Measurements from ENCODE around the gene CDKAL1. TPM values are rescaled to one million over a fixed set of nuclear protein-coding genes. Genes with fewer than 3 reads are reported as not detected.

Gene CDKAL1
- total and polyA plus RNA-seq, 4 donors = 2.0 to 12.9 (median 6.7) TPM

- Histone ChIP-seq H3K36me3 (ENCODE audit: control insufficient read depth in 4 of 4, insufficient read depth in 3 of 4, low read depth in 1 of 4, low read length in 3 of 4) (no peaks in the 10 kb centered on the region), H3K4me3 (ENCODE audit: low read depth in 1 of 3, low read length in 3 of 3) (no peak overlapping the region), H3K9ac (ENCODE audit: low read depth in 1 of 2, low read length in 2 of 2) (no peak overlapping the region), H3K27me3 (ENCODE audit: control insufficient read depth in 4 of 4, insufficient read depth in 4 of 4, low read length in 3 of 4) (no peaks in the 10 kb centered on the region), H3K27ac (ENCODE audit: low read depth in 1 of 2, low read length in 2 of 2) (no peak overlapping the region), H3K4me1 (ENCODE audit: control insufficient read depth in 4 of 4, insufficient read depth in 4 of 4, low read length in 3 of 4) (no peaks in the 10 kb centered on the region), H3K9me3 (ENCODE audit: control insufficient read depth in 4 of 4, low read length in 3 of 4) (no peaks in the 10 kb centered on the region)
- TF ChIP-seq REST (IDR thresholded peaks at IDR 0.05) (no peak), RXRA (IDR thresholded peaks at IDR 0.05) (no peak), NR2F2 (IDR thresholded peaks at IDR 0.05) (no peak), RAD21 (IDR thresholded peaks at IDR 0.05) (no peak), HNF4A (conservative IDR thresholded peaks at IDR 0.05) (no peak), TAF1 (conservative IDR thresholded peaks at IDR 0.05) (no peak), YY1 (IDR thresholded peaks at IDR 0.05) (no peak), FOXA2 (IDR thresholded peaks at IDR 0.05) (no peak), SP1 (IDR thresholded peaks at IDR 0.05) (no peak), HNF4G (IDR thresholded peaks at IDR 0.05) (no peak), EGR1 (IDR thresholded peaks at IDR 0.05; ENCODE audit: low read depth in 2 of 2) (no peak), FOXA1 (IDR thresholded peaks at IDR 0.05) (no peak), GABPA (IDR thresholded peaks at IDR 0.05 in 1 of 2, conservative IDR thresholded peaks at IDR 0.05 in 1 of 2) (no peak), JUND (IDR thresholded peaks at IDR 0.05) (no peak)
- TF ChIP-seq, protein P1, sequence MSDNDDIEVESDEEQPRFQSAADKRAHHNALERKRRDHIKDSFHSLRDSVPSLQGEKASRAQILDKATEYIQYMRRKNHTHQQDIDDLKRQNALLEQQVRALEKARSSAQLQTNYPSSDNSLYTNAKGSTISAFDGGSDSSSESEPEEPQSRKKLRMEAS (IDR thresholded peaks at IDR 0.05) = no peak
- TF ChIP-seq, protein P2, sequence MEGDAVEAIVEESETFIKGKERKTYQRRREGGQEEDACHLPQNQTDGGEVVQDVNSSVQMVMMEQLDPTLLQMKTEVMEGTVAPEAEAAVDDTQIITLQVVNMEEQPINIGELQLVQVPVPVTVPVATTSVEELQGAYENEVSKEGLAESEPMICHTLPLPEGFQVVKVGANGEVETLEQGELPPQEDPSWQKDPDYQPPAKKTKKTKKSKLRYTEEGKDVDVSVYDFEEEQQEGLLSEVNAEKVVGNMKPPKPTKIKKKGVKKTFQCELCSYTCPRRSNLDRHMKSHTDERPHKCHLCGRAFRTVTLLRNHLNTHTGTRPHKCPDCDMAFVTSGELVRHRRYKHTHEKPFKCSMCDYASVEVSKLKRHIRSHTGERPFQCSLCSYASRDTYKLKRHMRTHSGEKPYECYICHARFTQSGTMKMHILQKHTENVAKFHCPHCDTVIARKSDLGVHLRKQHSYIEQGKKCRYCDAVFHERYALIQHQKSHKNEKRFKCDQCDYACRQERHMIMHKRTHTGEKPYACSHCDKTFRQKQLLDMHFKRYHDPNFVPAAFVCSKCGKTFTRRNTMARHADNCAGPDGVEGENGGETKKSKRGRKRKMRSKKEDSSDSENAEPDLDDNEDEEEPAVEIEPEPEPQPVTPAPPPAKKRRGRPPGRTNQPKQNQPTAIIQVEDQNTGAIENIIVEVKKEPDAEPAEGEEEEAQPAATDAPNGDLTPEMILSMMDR (IDR thresholded peaks at IDR 0.05; ENCODE audit: low read depth, low read length, missing input control) = no peak
- TF ChIP-seq, protein P3, sequence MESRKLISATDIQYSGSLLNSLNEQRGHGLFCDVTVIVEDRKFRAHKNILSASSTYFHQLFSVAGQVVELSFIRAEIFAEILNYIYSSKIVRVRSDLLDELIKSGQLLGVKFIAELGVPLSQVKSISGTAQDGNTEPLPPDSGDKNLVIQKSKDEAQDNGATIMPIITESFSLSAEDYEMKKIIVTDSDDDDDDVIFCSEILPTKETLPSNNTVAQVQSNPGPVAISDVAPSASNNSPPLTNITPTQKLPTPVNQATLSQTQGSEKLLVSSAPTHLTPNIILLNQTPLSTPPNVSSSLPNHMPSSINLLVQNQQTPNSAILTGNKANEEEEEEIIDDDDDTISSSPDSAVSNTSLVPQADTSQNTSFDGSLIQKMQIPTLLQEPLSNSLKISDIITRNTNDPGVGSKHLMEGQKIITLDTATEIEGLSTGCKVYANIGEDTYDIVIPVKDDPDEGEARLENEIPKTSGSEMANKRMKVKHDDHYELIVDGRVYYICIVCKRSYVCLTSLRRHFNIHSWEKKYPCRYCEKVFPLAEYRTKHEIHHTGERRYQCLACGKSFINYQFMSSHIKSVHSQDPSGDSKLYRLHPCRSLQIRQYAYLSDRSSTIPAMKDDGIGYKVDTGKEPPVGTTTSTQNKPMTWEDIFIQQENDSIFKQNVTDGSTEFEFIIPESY (IDR thresholded peaks at IDR 0.05) = no peak
- DNase-seq (ENCODE audit: low spot score) = no peak
- WGBS = 79% methylated on average over 4 of the region's 4 CpGs
Measured at GRCh38 chr6:21201187-21201586, 666.9 kb downstream of the CDKAL1 start.

Data from liver (tissue), 9 donors.